Measurements from ENCODE around the gene IL2RG. TPM values are rescaled to one million over a fixed set of nuclear protein-coding genes. Genes with fewer than 3 reads are reported as not detected.

Gene IL2RG
- total and polyA plus RNA-seq, 10 of the 15 experiments (the other 5 are each of a cell fraction or from before 2014, with no cell fraction given): 63.9 to 686 (median 183) TPM

- no peaks in the 10 kb centered on the region; the same call in 2 of the 3 replicates for H3K9me3 ChIP-seq (replicated peaks; ENCODE audit: control insufficient read depth, insufficient read depth, low read length)
- SMC1A ChIA-PET (ENCODE audit: uncharacterized antibody, unreplicated experiment): interaction anchor here (2.2 to 6.2 kb wide), 5 partner anchors 9 to 80 kb away, joined by 7 to 46 read pairs (median 18); partner anchors contain the start of genes IL2RG and MED12
- FAIRE-seq: no peak
Measured at GRCh38 chrX:71102292-71102691, 9.1 kb downstream of the IL2RG start.

More at GRCh38 chrX:71102292-71102691, 9.1 kb downstream of the IL2RG start:
- no peaks in the 10 kb centered on the region for H4K20me1 ChIP-seq (ENCODE audit: control insufficient read depth, insufficient read depth)
- no peak overlapping the region for H3K27ac ChIP-seq (ENCODE audit: control insufficient read depth, insufficient read depth)
- no peak overlapping the region for H3K9ac ChIP-seq (ENCODE audit: control insufficient read depth, insufficient read depth, low read length)
- H3K4me2 ChIP-seq (ENCODE audit: control insufficient read depth, insufficient read depth): no peak overlapping the region
- H3K36me3 ChIP-seq (ENCODE audit: control insufficient read depth in 2 of 2, insufficient read depth in 2 of 2, low read length in 1 of 2): no peaks in the 10 kb centered on the region
- no peak for DNase-seq (ENCODE audit: low read depth, low spot score)
- TF ChIP-seq HCFC1 (IDR thresholded peaks at IDR 0.05; ENCODE audit: low read length) (no peak), FOXK2 (IDR thresholded peaks at IDR 0.05) (no peak), NFYB (IDR thresholded peaks at IDR 0.05; ENCODE audit: insufficient read depth, low read depth, low read length) (no peak), PBX3 (IDR thresholded peaks at IDR 0.05; ENCODE audit: insufficient replicate concordance, low read depth, low read length) (no peak), SREBF2 (IDR thresholded peaks at IDR 0.05; ENCODE audit: low read length) (no peak), TCF3 (IDR thresholded peaks at IDR 0.05; ENCODE audit: borderline replicate concordance, insufficient read depth, low read depth, low read length) (no peak), CBX3 (IDR thresholded peaks at IDR 0.05; ENCODE audit: borderline replicate concordance, low read depth) (no peak), BCL3 (IDR thresholded peaks at IDR 0.05; ENCODE audit: borderline replicate concordance, insufficient read depth, low read depth, low read length, poor library complexity, severe bottlenecking) (no peak), E2F4 (IDR thresholded peaks at IDR 0.05; ENCODE audit: low read depth, low read length) (no peak), BHLHE40 (IDR thresholded peaks at IDR 0.05; ENCODE audit: borderline replicate concordance in 1 of 2, low read depth in 2 of 2, low read length in 1 of 2) (no peak), CHD4 (IDR thresholded peaks at IDR 0.05) (no peak), PAX8 (IDR thresholded peaks at IDR 0.05) (no peak)
- peaks cover 3% of the 10 kb centered on the region; the same call in 1 of the 2 replicates for H3K4me1 ChIP-seq (ENCODE audit: control insufficient read depth, insufficient read depth, low read length)
- ATAC-seq: no peak
- no TSS peak for BruUV-seq (replicated peaks)
- no peaks in the 10 kb centered on the region for H3K27me3 ChIP-seq (replicated peaks in 1 of 2; ENCODE audit: control insufficient read depth in 2 of 2, insufficient read depth in 2 of 2, low read length in 1 of 2)
- H2AFZ ChIP-seq (ENCODE audit: control insufficient read depth, low read depth, low read length): no peak overlapping the region
- whole genome bisulfite sequencing (ENCODE audit: insufficient coverage, insufficient replicate concordance, low lambda C conversion rate, missing lambda C conversion rate): 78% methylated on average over 3 of the region's 3 CpGs
- H3K79me2 ChIP-seq (ENCODE audit: control insufficient read depth, insufficient read depth, low read length): no peaks in the 10 kb centered on the region
- ChIA-PET POLR2A (interaction anchor here (0.6 to 5.8 kb wide), 5 partner anchors 10 to 78 kb away, joined by 3 to 60 read pairs (median 4); partner anchors contain the start of genes IL2RG and MED12), RAD21 (ENCODE audit: unreplicated experiment) (interaction anchor here (1.9 to 3.3 kb wide), 3 partner anchors 9 to 27 kb away, joined by 7 to 28 read pairs (median 19); partner anchors contain the start of genes IL2RG and MED12), CTCF (interaction anchor here (0.7 to 5.2 kb wide), 7 partner anchors 10 to 104 kb away, joined by 3 to 82 read pairs (median 15); partner anchors contain the start of genes IL2RG and MED12)
- H3K4me3 ChIP-seq: no peak overlapping the region
- in situ Hi-C loops (cut with MboI) (no loop called here), intact Hi-C loops (cut with micrococcal nuclease; ENCODE audit: unreplicated experiment) (no loop called here)

Measured in GM12878 (cell line).